Adrenal gland (tissue), 5 donors: ENCODE results near the gene BCAS3.

ENCODE experiments used
- POLR2A ChIP-seq, 2 donors: fragments of 450-650 bp; IDR thresholded peaks; one replicate each; pipeline ENCODE4 v1.6.1; 2017; ENCODE audit warnings: antibody characterized with exemption in 2 of 2, mild to moderate bottlenecking in 2 of 2, moderate library complexity in 1 of 2
- TF ChIP-seq, protein P1 (sequence below), 6 experiments: fragments of 450-650 bp in 4 of 6; fragments of 200-600 bp in 2 of 6; sonication (generic) in 1 of 6; IDR thresholded peaks; 1 replicate in 5 of 6; 2 replicates in 1 of 6; pipeline versions ENCODE4 v1.5.1 to v1.8.0; 2016 to 2021; ENCODE audit warnings: antibody characterized with exemption in 6 of 6, mild to moderate bottlenecking in 2 of 6, moderate library complexity in 1 of 6
- donor health status: DM: no; HTN: no; CAD: no.

- TF ChIP-seq, protein P1, sequence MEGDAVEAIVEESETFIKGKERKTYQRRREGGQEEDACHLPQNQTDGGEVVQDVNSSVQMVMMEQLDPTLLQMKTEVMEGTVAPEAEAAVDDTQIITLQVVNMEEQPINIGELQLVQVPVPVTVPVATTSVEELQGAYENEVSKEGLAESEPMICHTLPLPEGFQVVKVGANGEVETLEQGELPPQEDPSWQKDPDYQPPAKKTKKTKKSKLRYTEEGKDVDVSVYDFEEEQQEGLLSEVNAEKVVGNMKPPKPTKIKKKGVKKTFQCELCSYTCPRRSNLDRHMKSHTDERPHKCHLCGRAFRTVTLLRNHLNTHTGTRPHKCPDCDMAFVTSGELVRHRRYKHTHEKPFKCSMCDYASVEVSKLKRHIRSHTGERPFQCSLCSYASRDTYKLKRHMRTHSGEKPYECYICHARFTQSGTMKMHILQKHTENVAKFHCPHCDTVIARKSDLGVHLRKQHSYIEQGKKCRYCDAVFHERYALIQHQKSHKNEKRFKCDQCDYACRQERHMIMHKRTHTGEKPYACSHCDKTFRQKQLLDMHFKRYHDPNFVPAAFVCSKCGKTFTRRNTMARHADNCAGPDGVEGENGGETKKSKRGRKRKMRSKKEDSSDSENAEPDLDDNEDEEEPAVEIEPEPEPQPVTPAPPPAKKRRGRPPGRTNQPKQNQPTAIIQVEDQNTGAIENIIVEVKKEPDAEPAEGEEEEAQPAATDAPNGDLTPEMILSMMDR (IDR thresholded peaks at IDR 0.05), result no peak
- TF ChIP-seq POLR2A (IDR thresholded peaks at IDR 0.05), result no peak
Observed at GRCh38 chr17:61345061-61345460, 667.4 kb downstream of the BCAS3 start.
